Tibial nerve (tissue), 4 donors: ENCODE results near the gene FAM174C. TPM values are rescaled to one million over a fixed set of nuclear protein-coding genes. Genes with fewer than 3 reads are reported as not detected.

Experiments
- DNase-seq, 2 donors: peaks; one replicate each; pipeline ENCODE4 v3.0.0-alpha.2; 2019; ENCODE audit warnings: low spot score in 2 of 2
- H3K27ac ChIP-seq, 4 donors: fragments of 200-600 bp; sonication (generic) in 3 of 4; one replicate each; pipeline ENCODE4 v1.5.1; 2017 to 2019; ENCODE audit warnings: mild to moderate bottlenecking in 1 of 4
- H3K27me3 ChIP-seq, 2 donors: fragments of 200-600 bp; sonication (generic) in 1 of 2; one replicate each; pipeline versions ENCODE4 v1.5.1 to v1.6.0; 2017 to 2019
- H3K36me3 ChIP-seq, 3 donors: fragments of 200-600 bp; sonication (generic); one replicate each; pipeline ENCODE4 v1.5.1; 2018 to 2019
- H3K4me1 ChIP-seq, 4 donors: fragments of 200-600 bp; sonication (generic) in 3 of 4; one replicate each; pipeline ENCODE4 v1.5.1; 2017 to 2019
- H3K4me3 ChIP-seq, 4 donors: fragments of 200-600 bp; sonication (generic) in 3 of 4; one replicate each; pipeline ENCODE4 v1.5.1; 2017 to 2019; ENCODE audit warnings: mild to moderate bottlenecking in 1 of 4, moderate library complexity in 1 of 4
- H3K9me3 ChIP-seq, 4 donors: fragments of 200-600 bp; sonication (generic) in 3 of 4; one replicate each; pipeline ENCODE4 v1.5.1; 2017 to 2019
- CTCF ChIP-seq, 5 experiments: fragments of 200-600 bp in 3 of 5; fragments of 450-650 bp in 2 of 5; sonication (generic) in 3 of 5; IDR thresholded peaks; one replicate each; pipeline ENCODE4 v1.5.1; 2016 to 2019; ENCODE audit warnings: antibody characterized with exemption in 5 of 5, mild to moderate bottlenecking in 3 of 5, moderate library complexity in 2 of 5
- EP300 ChIP-seq, 2 donors: sonication (generic); formaldehyde crosslinking; IDR thresholded peaks; one replicate each; pipeline ENCODE4 v1.6.1; 2017; ENCODE audit warnings: antibody characterized with exemption in 2 of 2, mild to moderate bottlenecking in 1 of 2
- POLR2A ChIP-seq, 2 donors: fragments of 450-650 bp; IDR thresholded peaks; one replicate each; pipeline ENCODE4 v1.6.1; 2017; ENCODE audit warnings: antibody characterized with exemption in 2 of 2, mild to moderate bottlenecking in 2 of 2, moderate library complexity in 2 of 2
- WGBS, 2 donors: methylation state at CpG; one replicate each; pipeline ENCODE4 v1.1.5; 2018; 5-methylcytosine and 5-hydroxymethylcytosine counted together
- total RNA-seq, 4 donors: library from RNA; depleted of rRNA; stranded (reverse); fragments of >200 nt; gene quantifications; one replicate each; pipeline ENCODE4 v1.1.0, GENCODE V29; 2016

Gene FAM174C
- total RNA-seq, 4 donors from 2014 or later = 25.5 to 80.7 (median 52.0) TPM

GRCh38 chr19:1261538-1261797 is 13.9 kb upstream of the FAM174C start:
- H3K4me1 ChIP-seq = peaks cover 0 to 95% (median 69%) of the 10 kb centered on the region in 4 donors
- TF ChIP-seq CTCF (IDR thresholded peaks at IDR 0.05) (peak in 2 of 5 experiments; percentile 5 to 46), POLR2A (IDR thresholded peaks at IDR 0.05) (no peak), EP300 (IDR thresholded peaks at IDR 0.05) (no peak)
- H3K27me3 ChIP-seq = no peaks in the 10 kb centered on the region
- H3K4me3 ChIP-seq = peak overlapping the region; percentile 37 to 69 (median 62)
- peak overlapping the region; percentile 76 to 99 (median 95) for H3K27ac ChIP-seq
- DNase-seq = no peak
- 15 to 19% methylated on average over 14 of the region's 14 CpGs for WGBS, 2 donors
- H3K9me3 ChIP-seq = no peaks in the 10 kb centered on the region
- peaks cover 0 to 19% (median 3%) of the 10 kb centered on the region in 3 donors for H3K36me3 ChIP-seq

- no peaks in the 10 kb centered on the region for H3K9me3 ChIP-seq
- peaks cover under 1 to 96% (median 74%) of the 10 kb centered on the region in 4 donors for H3K4me1 ChIP-seq
- 15 to 17% methylated on average over 26 to 27 of the region's 28 CpGs for WGBS, 2 donors
- peaks cover 0 to 14% (median 3%) of the 10 kb centered on the region in 3 donors for H3K36me3 ChIP-seq
- peak in 1 of 2 donors; percentile 33 for TF ChIP-seq EP300 (IDR thresholded peaks at IDR 0.05)
- TF ChIP-seq POLR2A (IDR thresholded peaks at IDR 0.05) = no peak
- peak in 1 of 2 donors; percentile 41 for DNase-seq
- H3K4me3 ChIP-seq = peak overlapping the region; percentile 37 to 69 (median 62)
- H3K27me3 ChIP-seq = no peaks in the 10 kb centered on the region
- peak overlapping the region; percentile 76 to 99 (median 95) for H3K27ac ChIP-seq
Measured at GRCh38 chr19:1261798-1262622, 13.3 kb upstream of the FAM174C start.

- Histone ChIP-seq H3K27ac (peak overlapping the region; percentile 76 to 99 (median 95)), H3K4me1 (peaks cover 3 to 96% (median 79%) of the 10 kb centered on the region in 4 donors), H3K4me3 (peak overlapping the region in 1 of 4 donors; percentile 69), H3K27me3 (no peaks in the 10 kb centered on the region), H3K9me3 (no peaks in the 10 kb centered on the region), H3K36me3 (peaks cover 0 to 7% (median 2%) of the 10 kb centered on the region in 3 donors)
- DNase-seq = no peak
- 22 to 34% methylated on average over 18 to 19 of the region's 21 CpGs for WGBS, 2 donors
- TF ChIP-seq EP300 (IDR thresholded peaks at IDR 0.05) (no peak), POLR2A (IDR thresholded peaks at IDR 0.05) (no peak), CTCF (IDR thresholded peaks at IDR 0.05) (no peak)
Measured at GRCh38 chr19:1262623-1263123, 12.7 kb upstream of the FAM174C start.

- Histone ChIP-seq H3K9me3 (no peaks in the 10 kb centered on the region), H3K27ac (peak overlapping the region; percentile 76 to 99 (median 95)), H3K27me3 (no peaks in the 10 kb centered on the region), H3K4me1 (peaks cover 3 to 96% (median 79%) of the 10 kb centered on the region in 4 donors), H3K36me3 (peaks cover 0 to 2% (median 0%) of the 10 kb centered on the region in 3 donors), H3K4me3 (no peak overlapping the region)
- no peak for DNase-seq
- 43 to 53% methylated on average over 5 of the region's 5 CpGs for WGBS, 2 donors
- TF ChIP-seq POLR2A (IDR thresholded peaks at IDR 0.05) (no peak), CTCF (IDR thresholded peaks at IDR 0.05) (no peak)
Measured at GRCh38 chr19:1263188-1263587, 12.1 kb upstream of the FAM174C start.

GRCh38 chr19:1264801-1265614 is 10.3 kb upstream of the FAM174C start:
- no peak overlapping the region for H3K4me3 ChIP-seq
- WGBS, 2 donors = 61 to 64% methylated on average over 25 to 26 of the region's 26 CpGs
- DNase-seq = no peak

More at GRCh38 chr19:1264801-1265614, 10.3 kb upstream of the FAM174C start:
- H3K9me3 ChIP-seq = no peaks in the 10 kb centered on the region
- TF ChIP-seq POLR2A (IDR thresholded peaks at IDR 0.05) (no peak), CTCF (IDR thresholded peaks at IDR 0.05) (no peak), EP300 (IDR thresholded peaks at IDR 0.05) (peak in 1 of 2 donors; percentile 65)
- H3K36me3 ChIP-seq = no peaks in the 10 kb centered on the region
- peaks cover 3 to 86% (median 70%) of the 10 kb centered on the region in 4 donors for H3K4me1 ChIP-seq
- H3K27me3 ChIP-seq = no peaks in the 10 kb centered on the region
- peak overlapping the region; percentile 71 to 99 (median 95) for H3K27ac ChIP-seq
